22Rv1 (cell line): Measurements from ENCODE around the gene MMP28.

Source experiments
- CTCF ChIP-seq: fragments of 450-650 bp; IDR thresholded peaks from 2 replicates; pipeline ENCODE4 v1.5.1; 2017; ENCODE audit warnings: mild to moderate bottlenecking
- ZFX ChIP-seq: fragments of 450-650 bp; IDR thresholded peaks from 2 replicates; pipeline ENCODE4 v1.6.1; 2017; ENCODE audit warnings: antibody characterized with exemption, borderline replicate concordance

GRCh38 chr17:35764123-35764991, 31.1 kb downstream of the MMP28 start:
- peak; percentile 95 for TF ChIP-seq CTCF
- no peak for TF ChIP-seq ZFX
